ENCODE measurements around the gene UXS1. TPM values are rescaled to one million over a fixed set of nuclear protein-coding genes. Genes with fewer than 3 reads are reported as not detected.
A peak's percentile ranks its signal among the peaks of the same experiment; 100 is the strongest.

Gene UXS1
- total RNA-seq, 1 experiment from 2014 or later = 49.1 TPM

GRCh38 chr2:106158871-106159270 is 35.2 kb downstream of the UXS1 start:
- Histone ChIP-seq H3K9ac (ENCODE audit: low read length) (no peak overlapping the region), H3K36me3 (ENCODE audit: low read depth, low read length) (peaks cover 42% of the 10 kb centered on the region), H3F3A (ENCODE audit: low read length, unreplicated experiment) (peaks cover 17% of the 10 kb centered on the region), H2AFZ (ENCODE audit: low read length) (no peak overlapping the region), H4K20me1 (ENCODE audit: low read length) (no peaks in the 10 kb centered on the region), H3K4me2 (ENCODE audit: low read length) (no peak overlapping the region), H3K9me2 (replicated peaks; ENCODE audit: low read length) (no peaks in the 10 kb centered on the region), H3K4me1 (ENCODE audit: insufficient read depth, low read length) (peaks cover 60% of the 10 kb centered on the region), H3K27ac (ENCODE audit: low read length) (no peak overlapping the region), H3K9me3 (ENCODE audit: low read length) (peaks cover 14% of the 10 kb centered on the region), H3K27me3 (ENCODE audit: low read length) (no peaks in the 10 kb centered on the region), H3K79me2 (ENCODE audit: low read length) (no peaks in the 10 kb centered on the region), H3K4me3 (ENCODE audit: low read length) (no peak overlapping the region)
- no TSS peak for BruUV-seq (replicated peaks)
- ChIA-PET CTCF (no interaction called here), POLR2A (ENCODE audit: unreplicated experiment) (no interaction called here)
- DNase-seq (no peak), ATAC-seq (no peak)
- intact Hi-C loops (cut with micrococcal nuclease) = no loop called here
- TF ChIP-seq EZH2phosphoT487 (IDR thresholded peaks at IDR 0.05; ENCODE audit: borderline replicate concordance, low read length) (no peak), EZH2 (IDR thresholded peaks at IDR 0.05; ENCODE audit: low read length, unreplicated experiment) (no peak), CTCF (conservative IDR thresholded peaks at IDR 0.05; ENCODE audit: low read depth, low read length) (no peak)

GRCh38 chr2:106158131-106158530 is 36.0 kb downstream of the UXS1 start:
- no peak overlapping the region for H3K9ac ChIP-seq (ENCODE audit: low read length)
- no peak overlapping the region for H2AFZ ChIP-seq (ENCODE audit: low read length)
- H3K79me2 ChIP-seq (ENCODE audit: low read length) = no peaks in the 10 kb centered on the region
- DNase-seq = no peak
- no peaks in the 10 kb centered on the region for H3K27me3 ChIP-seq (ENCODE audit: low read length)
- peaks cover 17% of the 10 kb centered on the region for H3F3A ChIP-seq (ENCODE audit: low read length, unreplicated experiment)
- TF ChIP-seq EZH2phosphoT487 (IDR thresholded peaks at IDR 0.05; ENCODE audit: borderline replicate concordance, low read length) (no peak), EZH2 (IDR thresholded peaks at IDR 0.05; ENCODE audit: low read length, unreplicated experiment) (no peak), CTCF (conservative IDR thresholded peaks at IDR 0.05; ENCODE audit: low read depth, low read length) (no peak)
- ChIA-PET POLR2A (ENCODE audit: unreplicated experiment) (no interaction called here), CTCF (no interaction called here)
- H3K4me2 ChIP-seq (ENCODE audit: low read length) = no peak overlapping the region
- H3K4me1 ChIP-seq (ENCODE audit: insufficient read depth, low read length) = peaks cover 52% of the 10 kb centered on the region
- H3K36me3 ChIP-seq (ENCODE audit: low read depth, low read length) = peaks cover 50% of the 10 kb centered on the region
- H3K4me3 ChIP-seq (ENCODE audit: low read length) = no peak overlapping the region
- BruUV-seq (replicated peaks) = no TSS peak
- no peaks in the 10 kb centered on the region for H3K9me2 ChIP-seq (replicated peaks; ENCODE audit: low read length)
- peaks cover 18% of the 10 kb centered on the region for H3K9me3 ChIP-seq (ENCODE audit: low read length)
- no peak overlapping the region; the same call in 1 of the 2 replicates for H3K27ac ChIP-seq (ENCODE audit: low read length)
- no peaks in the 10 kb centered on the region for H4K20me1 ChIP-seq (ENCODE audit: low read length)
- no peak for ATAC-seq
- intact Hi-C loops (cut with micrococcal nuclease) = no loop called here

- intact Hi-C loops (cut with micrococcal nuclease) = no loop called here
- Histone ChIP-seq H3K4me1 (ENCODE audit: insufficient read depth, low read length) (peaks cover 45% of the 10 kb centered on the region), H3K4me2 (ENCODE audit: low read length) (peak overlapping the region; percentile 69), H3K9me3 (ENCODE audit: low read length) (peaks cover 18% of the 10 kb centered on the region), H3K36me3 (ENCODE audit: low read depth, low read length) (peaks cover 56% of the 10 kb centered on the region), H3K79me2 (ENCODE audit: low read length) (no peaks in the 10 kb centered on the region), H3K4me3 (ENCODE audit: low read length) (no peak overlapping the region), H3K27ac (ENCODE audit: low read length) (peak overlapping the region; percentile 88), H3K9ac (ENCODE audit: low read length) (peak overlapping the region; percentile 34; the same call in 1 of the 2 replicates), H3F3A (ENCODE audit: low read length, unreplicated experiment) (peaks cover 17% of the 10 kb centered on the region), H2AFZ (ENCODE audit: low read length) (no peak overlapping the region), H4K20me1 (ENCODE audit: low read length) (no peaks in the 10 kb centered on the region), H3K27me3 (ENCODE audit: low read length) (no peaks in the 10 kb centered on the region), H3K9me2 (replicated peaks; ENCODE audit: low read length) (no peaks in the 10 kb centered on the region)
- CTCF ChIA-PET = interaction anchor here (0.6 kb wide), 1 partner anchor 136 kb away, joined by 3 read pairs; no protein-coding TSS in a partner anchor
- DNase-seq = peak; percentile 41
- TF ChIP-seq EZH2phosphoT487 (IDR thresholded peaks at IDR 0.05; ENCODE audit: borderline replicate concordance, low read length) = no peak
- BruUV-seq (replicated peaks) = no TSS peak
- POLR2A ChIA-PET (ENCODE audit: unreplicated experiment) = no interaction called here
- ATAC-seq = no peak
Observed at GRCh38 chr2:106157416-106157815, 36.7 kb downstream of the UXS1 start.
